NB4 (cell line): ENCODE results near the gene CTDP1.

Source experiments
- DNase-seq: peaks from one replicate; pipeline ENCODE4 v3.0.0; 2010; ENCODE audit warnings: low read depth
- H3K4me3 ChIP-seq: one replicate; pipeline ENCODE4 v1.5.1; 2011; ENCODE audit warnings: mild to moderate bottlenecking, low read depth, low read length, moderate library complexity
- CTCF ChIP-seq: IDR thresholded peaks from one replicate; pipeline ENCODE4 v1.5.1; 2012; ENCODE audit warnings: low read depth, low read length
- MAX ChIP-seq: IDR thresholded peaks from 2 replicates; pipeline ENCODE4 v1.6.1; 2011; ENCODE audit warnings: low read depth, low read length
- MYC ChIP-seq: IDR thresholded peaks from 2 replicates; pipeline ENCODE4 v1.6.1; 2011; ENCODE audit warnings: low read depth, low read length
- POLR2A ChIP-seq: IDR thresholded peaks from 2 replicates; pipeline ENCODE4 v1.6.1; 2011; ENCODE audit warnings: mild to moderate bottlenecking; ENCODE audit not compliant: insufficient read length; ENCODE audit errors: extremely low read depth

The CTDP1 gene

GRCh38 chr18:79733986-79734770, 54.6 kb downstream of the CTDP1 start:
- TF ChIP-seq MYC = no peak
- no peak for TF ChIP-seq CTCF
- no peak overlapping the region for H3K4me3 ChIP-seq
- no peak for DNase-seq

- DNase-seq = no peak
- TF ChIP-seq POLR2A (no peak), MYC (no peak), CTCF (no peak), MAX (no peak)
- H3K4me3 ChIP-seq = no peak overlapping the region
Observed at GRCh38 chr18:79735071-79735980, 55.7 kb downstream of the CTDP1 start.

GRCh38 chr18:79736230-79736629, 56.6 kb downstream of the CTDP1 start:
- H3K4me3 ChIP-seq = no peak overlapping the region
- no peak for DNase-seq
- TF ChIP-seq POLR2A (no peak), CTCF (no peak), MYC (no peak), MAX (no peak)

GRCh38 chr18:79736846-79737245, 57.2 kb downstream of the CTDP1 start:
- no peak overlapping the region for H3K4me3 ChIP-seq
- TF ChIP-seq MAX (no peak), POLR2A (no peak), MYC (no peak), CTCF (no peak)
- DNase-seq = no peak

- DNase-seq = no peak
- TF ChIP-seq CTCF = no peak
- no peak for TF ChIP-seq POLR2A
- no peak for TF ChIP-seq MAX
- no peak for TF ChIP-seq MYC
- H3K4me3 ChIP-seq = no peak overlapping the region
Observed at GRCh38 chr18:79737426-79737825, 57.8 kb downstream of the CTDP1 start.
